PC-3 (cell line): ENCODE results near the gene BZW2. TPM values are rescaled to one million over a fixed set of nuclear protein-coding genes. Genes with fewer than 3 reads are reported as not detected.

Source experiments
- ATAC-seq: fragments of 200-7000 bp; cut with Tn5 transposase; 2 replicates; pipeline ENCODE4 v1.9.1; 2020; ENCODE audit warnings: mild to moderate bottlenecking, moderate library complexity
- BruUV-seq: library from RNA; stranded (reverse); fragments of 400-500 nt; replicated peaks from 2 replicates; lab custom pipeline; 2021; lab: Mats Ljungman, UMichigan
- CTCF ChIA-PET: fragments of 300-600 bp; sonication (Branson Sonifier 250); formaldehyde crosslinking; loops from one replicate; lab custom pipeline; 2022; ENCODE audit warnings: antibody characterized with exemption; lab: Charles Lee
- POLR2A ChIA-PET: fragments of 300-600 bp; sonication (Branson Sonifier 250); formaldehyde crosslinking; loops from one replicate; lab custom pipeline; 2022; ENCODE audit warnings: antibody characterized with exemption; ENCODE audit not compliant: unreplicated experiment; lab: Charles Lee
- DNase-seq: peaks from one replicate; pipeline ENCODE4 v3.0.0-alpha.2; 2015
- H2AFZ ChIP-seq: fragments of 300-600 bp; sonication (generic); 2 replicates; pipeline ENCODE4 v1.6.0; 2016; ENCODE audit warnings: antibody characterized with exemption, low read length
- H3F3A ChIP-seq: fragments of 300-600 bp; sonication (generic); one replicate; pipeline ENCODE4 v1.6.0; 2017; ENCODE audit warnings: antibody characterized with exemption, low read length, control low read depth, mild to moderate bottlenecking; ENCODE audit not compliant: unreplicated experiment
- H3K27ac ChIP-seq: fragments of 300-600 bp; sonication (generic); 2 replicates; pipeline ENCODE4 v1.5.1; 2016; ENCODE audit warnings: mild to moderate bottlenecking, low read length
- H3K27me3 ChIP-seq: fragments of 300-600 bp; sonication (generic); 2 replicates; pipeline ENCODE4 v1.6.1; 2016; ENCODE audit warnings: low read length, mixed read lengths
- H3K36me3 ChIP-seq: fragments of 300-600 bp; sonication (generic); 2 replicates; pipeline ENCODE4 v1.6.1; 2016; ENCODE audit warnings: low read depth, mixed run types, low read length, mixed read lengths
- H3K4me1 ChIP-seq: fragments of 300-600 bp; sonication (generic); 2 replicates; pipeline ENCODE4 v1.5.1; 2016; ENCODE audit warnings: low read length; ENCODE audit not compliant: insufficient read depth
- H3K4me2 ChIP-seq: fragments of 300-600 bp; sonication (generic); 2 replicates; pipeline ENCODE4 v1.6.0; 2016; ENCODE audit warnings: low read length
- H3K4me3 ChIP-seq: fragments of 300-600 bp; sonication (generic); 2 replicates; pipeline ENCODE4 v1.5.1; 2016; ENCODE audit warnings: mild to moderate bottlenecking, low read length, mixed read lengths
- H3K79me2 ChIP-seq: fragments of 300-600 bp; sonication (generic); 2 replicates; pipeline ENCODE4 v1.6.1; 2017; ENCODE audit warnings: low read length, mixed read lengths
- H3K9ac ChIP-seq: fragments of 300-600 bp; sonication (generic); 2 replicates; pipeline ENCODE4 v1.6.0; 2016; ENCODE audit warnings: mild to moderate bottlenecking, low read length
- H3K9me2 ChIP-seq: fragments of 300-600 bp; sonication (generic); replicated peaks from 2 replicates; pipeline ENCODE4 v1.6.1; 2016; ENCODE audit warnings: mixed run types, low read length, mixed read lengths
- H3K9me3 ChIP-seq: fragments of 300-600 bp; sonication (generic); 2 replicates; pipeline ENCODE4 v1.6.1; 2016; ENCODE audit warnings: low read length, mixed read lengths
- H4K20me1 ChIP-seq: fragments of 300-600 bp; sonication (generic); 2 replicates; pipeline ENCODE4 v1.6.1; 2016; ENCODE audit warnings: low read length, mixed read lengths
- CTCF ChIP-seq: fragments of 300-600 bp; sonication (generic); conservative IDR thresholded peaks from 2 replicates; pipeline ENCODE4 v1.5.1; 2017; ENCODE audit warnings: antibody characterized with exemption, low read depth, mild to moderate bottlenecking, low read length
- EZH2 ChIP-seq: fragments of 300-600 bp; sonication (generic); IDR thresholded peaks from one replicate; pipeline ENCODE4 v1.6.1; 2017; ENCODE audit warnings: antibody characterized with exemption, mild to moderate bottlenecking, low read length; ENCODE audit not compliant: unreplicated experiment
- EZH2phosphoT487 ChIP-seq: fragments of 300-600 bp; sonication (generic); IDR thresholded peaks from 2 replicates; pipeline ENCODE4 v1.6.1; 2018; ENCODE audit warnings: mild to moderate bottlenecking, antibody characterized with exemption, low read length, borderline replicate concordance
- intact Hi-C: fragments of 100-400 bp; cut with micrococcal nuclease; formaldehyde crosslinking; loops from 2 replicates; pipeline ENCODE4 v1.9.0; 2023
- total RNA-seq: library from RNA; depleted of rRNA; stranded (reverse); fragments of >200 nt; gene quantifications from 2 replicates; pipeline ENCODE4 v1.2.3, GENCODE V29; 2014

BZW2 gene
- total RNA-seq, 1 experiment from 2014 or later = 86.1 TPM

DNA sequence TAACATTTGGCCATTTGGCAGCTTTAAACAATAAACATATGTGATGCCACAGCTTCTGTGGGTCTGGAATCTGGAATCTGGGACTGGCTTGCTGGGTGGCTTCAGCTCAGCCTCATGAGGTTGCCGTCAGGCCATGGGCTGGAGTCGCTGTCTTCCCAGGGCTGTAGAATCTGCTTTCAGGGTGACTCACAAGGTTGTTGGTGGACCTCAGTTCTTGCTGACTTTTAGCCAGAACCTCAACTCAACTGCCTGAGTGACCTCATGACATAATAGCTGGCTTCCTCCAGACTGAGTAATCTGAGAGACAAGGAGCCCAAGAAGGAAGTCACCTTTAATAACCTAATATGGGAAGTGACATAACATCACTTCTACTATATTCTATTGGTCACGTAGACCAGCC is 63.0 kb downstream of the BZW2 start:
- CTCF ChIA-PET = no interaction called here
- no peaks in the 10 kb centered on the region for H3F3A ChIP-seq
- peak overlapping the region; percentile 46 for H3K27ac ChIP-seq
- intact Hi-C loops = no loop called here
- peaks cover 28% of the 10 kb centered on the region for H3K4me1 ChIP-seq
- no peaks in the 10 kb centered on the region for H3K79me2 ChIP-seq
- DNase-seq (peak; percentile 82), ATAC-seq (peak; percentile 82)
- H3K4me2 ChIP-seq = no peak overlapping the region
- no peak overlapping the region for H3K4me3 ChIP-seq
- POLR2A ChIA-PET = no interaction called here
- H3K9ac ChIP-seq = no peak overlapping the region
- H3K9me3 ChIP-seq = no peaks in the 10 kb centered on the region
- peaks cover 29% of the 10 kb centered on the region for H3K36me3 ChIP-seq
- no peaks in the 10 kb centered on the region for H4K20me1 ChIP-seq
- TF ChIP-seq CTCF (0 out of 2 replicates have a peak, but pooled peaks have one; percentile 8), EZH2 (no peak)
- no peak overlapping the region for H2AFZ ChIP-seq
- BruUV-seq = no TSS peak
- no peaks in the 10 kb centered on the region for H3K9me2 ChIP-seq
- H3K27me3 ChIP-seq = no peaks in the 10 kb centered on the region

DNA sequence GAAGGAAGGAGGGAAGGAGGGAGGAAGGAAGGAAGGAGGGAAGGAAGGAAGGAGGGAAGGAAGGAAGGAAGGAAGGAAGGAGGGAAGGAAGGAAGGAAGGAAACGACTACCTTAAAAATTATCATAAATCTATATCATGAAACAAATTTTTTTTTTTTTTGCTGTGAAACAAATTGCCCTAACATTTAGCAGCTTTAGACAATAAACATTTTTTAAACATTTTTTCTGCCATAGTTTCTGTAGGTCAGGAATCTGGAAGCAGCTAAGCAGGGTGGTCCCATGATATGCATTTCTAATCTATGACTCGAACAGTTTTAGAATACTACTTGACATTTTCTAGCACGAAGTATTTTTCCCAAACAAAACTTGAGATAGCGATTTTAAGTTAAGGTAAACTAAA is 64.7 kb downstream of the BZW2 start:
- no peak overlapping the region for H3K9ac ChIP-seq
- H3K27ac ChIP-seq = no peak overlapping the region
- BruUV-seq = no TSS peak
- intact Hi-C loops = loop anchor here (5.0 kb wide), 1 partner anchor 57 kb away; no protein-coding TSS in a partner anchor
- TF ChIP-seq EZH2 = no peak
- no peak for TF ChIP-seq EZH2phosphoT487
- TF ChIP-seq CTCF = no peak
- no peak overlapping the region for H3K4me2 ChIP-seq
- no peak overlapping the region for H3K4me3 ChIP-seq
- H4K20me1 ChIP-seq = no peaks in the 10 kb centered on the region
- peaks cover 19% of the 10 kb centered on the region for H3K36me3 ChIP-seq
- no peaks in the 10 kb centered on the region for H3K9me2 ChIP-seq
- ChIA-PET POLR2A (no interaction called here), CTCF (interaction anchor here (1.1 kb wide), 1 partner anchor 15 kb away, joined by 6 read pairs; no protein-coding TSS in a partner anchor)
- no peaks in the 10 kb centered on the region for H3F3A ChIP-seq
- DNase-seq (no peak), ATAC-seq (no peak)
- peaks cover 28% of the 10 kb centered on the region for H3K4me1 ChIP-seq
- no peaks in the 10 kb centered on the region for H3K27me3 ChIP-seq
- H3K9me3 ChIP-seq = no peaks in the 10 kb centered on the region
- H3K79me2 ChIP-seq = no peaks in the 10 kb centered on the region
- H2AFZ ChIP-seq = no peak overlapping the region

GRCh38 chr7:16711730-16712129 is 65.7 kb downstream of the BZW2 start:
- peak overlapping the region; percentile 37 for H3K27ac ChIP-seq
- TF ChIP-seq CTCF = no peak
- no peak for TF ChIP-seq EZH2
- TF ChIP-seq EZH2phosphoT487 = no peak
- ATAC-seq (no peak), DNase-seq (peak; percentile 22)
- peaks cover 11% of the 10 kb centered on the region for H3K36me3 ChIP-seq
- no peaks in the 10 kb centered on the region for H3K27me3 ChIP-seq
- no peak overlapping the region for H3K9ac ChIP-seq
- H3F3A ChIP-seq = no peaks in the 10 kb centered on the region
- H2AFZ ChIP-seq = no peak overlapping the region
- ChIA-PET CTCF (no interaction called here), POLR2A (no interaction called here)
- intact Hi-C loops = loop anchor here (5.0 kb wide), 1 partner anchor 56 kb away; no protein-coding TSS in a partner anchor
- no peaks in the 10 kb centered on the region for H4K20me1 ChIP-seq
- no peaks in the 10 kb centered on the region for H3K9me3 ChIP-seq
- H3K4me1 ChIP-seq = peaks cover 28% of the 10 kb centered on the region
- no peaks in the 10 kb centered on the region for H3K79me2 ChIP-seq
- no TSS peak for BruUV-seq
- no peak overlapping the region for H3K4me2 ChIP-seq
- H3K9me2 ChIP-seq = no peaks in the 10 kb centered on the region
- H3K4me3 ChIP-seq = no peak overlapping the region
